Measurements from ENCODE around the gene ATAD2B. TPM values are rescaled to one million over a fixed set of nuclear protein-coding genes. Genes with fewer than 3 reads are reported as not detected.
"Not testable (repeated sequence)": the region's sequence is repeated elsewhere in the genome, so short reads cannot be mapped to it uniquely, and the experiment has no call there.

Gene ATAD2B
- total RNA-seq (10 to 100 TPM; 33.4 to 61.2 (median 37.9) TPM), polyA plus RNA-seq (1 to 10 TPM; 4.4 to 4.8 (median 4.5) TPM)
- long read RNA-seq, donor 1 = 0 reads
- long read RNA-seq, donor 2 = 0 reads

- peak; percentile 99 for DNase-seq
- Histone ChIP-seq H3K4me3 (peak within 1 kb of the TSS; percentile 69 to 97 (median 86)), H3K9me3 (no peaks in the 10 kb centered on the region), H3K4me1 (peaks cover 24 to 66% (median 44%) of the 10 kb centered on the region in 6 donors), H3K27ac (peak within 1 kb of the TSS; percentile 91 to 100 (median 98)), H3K27me3 (replicated peaks in 1 of 7) (no peaks in the 10 kb centered on the region), H3K36me3 (peaks cover 0 to 15% (median 0%) of the 10 kb centered on the region in 6 donors)
- intact Hi-C loops (cut with DNase I; ENCODE audit: low total_unique reads) = loop anchor here (5.0 kb wide), 1 partner anchor 155 kb away; the partner anchor contains the start of gene TP53I3
- TF ChIP-seq CTCF (IDR thresholded peaks at IDR 0.05 in 8 of 11, conservative IDR thresholded peaks at IDR 0.05 in 3 of 11) (peak; percentile 43 to 97 (median 89)), POLR2A (IDR thresholded peaks at IDR 0.05) (peak in 2 of 3 donors; percentile 15 to 27), POLR2AphosphoS5 (IDR thresholded peaks at IDR 0.05) (peak; percentile 92 to 95 (median 94))
- WGBS, 5 donors = 0 to 1% (median 0%) methylated on average over 52 to 88 of the region's 88 CpGs
Observed at GRCh38 chr2:23926750-23927571, at the start of gene ATAD2B. TSS of gene ATAD2B (minus strand) at chr2:23927123. CDS start at chr2:23926770, 353 bp downstream.

- 94 to 97% (median 97%) methylated on average over 4 of the region's 4 CpGs for WGBS, 5 donors
- no peak for TF ChIP-seq POLR2AphosphoS5 (IDR thresholded peaks at IDR 0.05)
- no peak for TF ChIP-seq CTCF (IDR thresholded peaks at IDR 0.05 in 8 of 11, conservative IDR thresholded peaks at IDR 0.05 in 3 of 11)
- TF ChIP-seq POLR2A (IDR thresholded peaks at IDR 0.05) = no peak
- no peaks in the 10 kb centered on the region for H3K9me3 ChIP-seq
- H3K27me3 ChIP-seq (replicated peaks in 1 of 7) = no peaks in the 10 kb centered on the region
- peaks cover 3 to 43% (median 10%) of the 10 kb centered on the region in 6 donors for H3K36me3 ChIP-seq
- no peak overlapping the region for H3K27ac ChIP-seq
- no peak overlapping the region for H3K4me3 ChIP-seq
- intact Hi-C loops (cut with DNase I; ENCODE audit: low total_unique reads) = no loop called here
- H3K4me1 ChIP-seq = no peaks in the 10 kb centered on the region
- no peak for DNase-seq
Observed at GRCh38 chr2:23967846-23968245, 40.9 kb upstream of the ATAD2B start.

GRCh38 chr2:23954325-23955014 is 27.5 kb upstream of the ATAD2B start:
- Histone ChIP-seq H3K36me3 (peaks cover 0 to 16% (median 0%) of the 10 kb centered on the region in 6 donors), H3K27me3 (replicated peaks in 1 of 7) (no peaks in the 10 kb centered on the region), H3K27ac (no peak overlapping the region), H3K9me3 (no peaks in the 10 kb centered on the region), H3K4me1 (no peaks in the 10 kb centered on the region), H3K4me3 (no peak overlapping the region)
- intact Hi-C loops (cut with DNase I; ENCODE audit: low total_unique reads) = no loop called here
- 88 to 93% (median 89%) methylated on average over 6 of the region's 6 CpGs for WGBS, 5 donors
- no peak for TF ChIP-seq CTCF (IDR thresholded peaks at IDR 0.05 in 8 of 11, conservative IDR thresholded peaks at IDR 0.05 in 3 of 11)
- no peak for TF ChIP-seq POLR2AphosphoS5 (IDR thresholded peaks at IDR 0.05)
- TF ChIP-seq POLR2A (IDR thresholded peaks at IDR 0.05) = no peak
- DNase-seq = no peak

DNA sequence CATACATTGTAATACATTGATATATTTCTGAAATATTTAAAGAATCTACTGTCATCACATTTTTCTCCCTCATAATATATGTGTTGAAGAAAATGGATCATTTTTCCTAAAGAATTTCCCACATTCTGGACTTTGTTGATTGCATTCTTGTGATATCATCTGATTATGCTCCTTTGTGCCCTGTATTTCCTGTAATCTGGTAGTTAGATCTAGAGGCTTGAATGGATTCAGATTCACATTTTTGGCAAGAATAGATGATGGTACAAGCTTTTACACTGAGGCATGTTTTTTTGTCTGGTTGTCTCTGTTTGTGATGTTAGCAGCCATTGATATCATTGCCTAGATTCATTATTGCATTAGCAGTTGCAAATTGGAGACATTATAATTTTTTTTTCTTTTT is 26.7 kb upstream of the ATAD2B start:
- Histone ChIP-seq H3K9me3 (no peaks in the 10 kb centered on the region), H3K4me3 (no peak overlapping the region), H3K4me1 (no peaks in the 10 kb centered on the region), H3K27ac (no peak overlapping the region), H3K36me3 (peaks cover 0 to 7% (median 0%) of the 10 kb centered on the region in 6 donors), H3K27me3 (replicated peaks in 1 of 7) (no peaks in the 10 kb centered on the region)
- intact Hi-C loops (cut with DNase I; ENCODE audit: low total_unique reads) = no loop called here
- DNase-seq = no peak
- no peak for TF ChIP-seq CTCF (IDR thresholded peaks at IDR 0.05 in 8 of 11, conservative IDR thresholded peaks at IDR 0.05 in 3 of 11)
- no peak for TF ChIP-seq POLR2A (IDR thresholded peaks at IDR 0.05)
- TF ChIP-seq POLR2AphosphoS5 (IDR thresholded peaks at IDR 0.05) = no peak

GRCh38 chr2:23952558-23952957 is 25.6 kb upstream of the ATAD2B start:
- 96 to 100% (median 98%) methylated on average over 3 of the region's 3 CpGs for WGBS, 5 donors
- H3K9me3 ChIP-seq; DNase-seq; H3K27ac ChIP-seq; H3K27me3 ChIP-seq (replicated peaks in 1 of 7); H3K4me3 ChIP-seq; intact Hi-C loops (cut with DNase I; ENCODE audit: low total_unique reads); H3K36me3 ChIP-seq; H3K4me1 ChIP-seq: not testable (repeated sequence)
